ENCODE results near the gene DPP6.
"Not testable (repeated sequence)": the region's sequence is repeated elsewhere in the genome, so short reads cannot be mapped to it uniquely, and the experiment has no call there.

The DPP6 gene

GRCh38 chr7:154051643-154052529 is at the start of gene DPP6:
Gene DPP6, plus strand, starts transcription at chr7:154052398.
- not testable (repeated sequence) for DNase-seq

GRCh38 chr7:154009423-154009911 is 42.7 kb upstream of the DPP6 start:
- DNase-seq, result not testable (repeated sequence)

GRCh38 chr7:154010726-154011568 is 41.3 kb upstream of the DPP6 start:
- DNase-seq, result not testable (repeated sequence)

GRCh38 chr7:154012800-154013199 is 39.4 kb upstream of the DPP6 start:
- DNase-seq, result not testable (repeated sequence)

GRCh38 chr7:154015636-154016035 is 36.6 kb upstream of the DPP6 start:
- DNase-seq, result not testable (repeated sequence)

GRCh38 chr7:154018354-154018753 is 33.8 kb upstream of the DPP6 start:
- DNase-seq, result not testable (repeated sequence)

- DNase-seq, result not testable (repeated sequence)
Observed at GRCh38 chr7:154027805-154028204, 24.4 kb upstream of the DPP6 start.

- DNase-seq, result not testable (repeated sequence)
Observed at GRCh38 chr7:154030476-154031080, 21.6 kb upstream of the DPP6 start.

GRCh38 chr7:154039466-154040165 is 12.6 kb upstream of the DPP6 start:
- not testable (repeated sequence) for DNase-seq

- not testable (repeated sequence) for DNase-seq
Observed at GRCh38 chr7:154050394-154050793, 1.8 kb upstream of the DPP6 start.

GRCh38 chr7:154051006-154051642 is 1.1 kb upstream of the DPP6 start:
- not testable (repeated sequence) for DNase-seq

- DNase-seq, result not testable (repeated sequence)
Observed at GRCh38 chr7:154052530-154053252, 493 bp downstream of the DPP6 start.

GRCh38 chr7:154053466-154054312 is 1.5 kb downstream of the DPP6 start:
- not testable (repeated sequence) for DNase-seq

GRCh38 chr7:154054664-154055063 is 2.5 kb downstream of the DPP6 start:
- DNase-seq, result not testable (repeated sequence)

- not testable (repeated sequence) for DNase-seq
Observed at GRCh38 chr7:154055491-154056106, 3.4 kb downstream of the DPP6 start.

GRCh38 chr7:154058783-154059182 is 6.6 kb downstream of the DPP6 start:
- not testable (repeated sequence) for DNase-seq

- not testable (repeated sequence) for DNase-seq
Observed at GRCh38 chr7:154060551-154060950, 8.4 kb downstream of the DPP6 start.

- not testable (repeated sequence) for DNase-seq
Observed at GRCh38 chr7:154071833-154072232, 19.6 kb downstream of the DPP6 start.

- not testable (repeated sequence) for DNase-seq
Observed at GRCh38 chr7:154072395-154073181, 20.4 kb downstream of the DPP6 start.
